Measurements from ENCODE around the gene ERAP2.
"Not testable (repeated sequence)": the region's sequence is repeated elsewhere in the genome, so short reads cannot be mapped to it uniquely, and the experiment has no call there.

The ERAP2 gene

GRCh38 chr5:96876292-96876850, at the start of gene ERAP2:
Gene ERAP2 (plus strand): TSS chr5:96876500. CDS start chr5:96879686, 3,186 bp downstream.
- peak; percentile 16 for DNase-seq (ENCODE audit: low read depth)

- no peak for DNase-seq (ENCODE audit: low read depth)
These were observed 47.0 kb upstream of the ERAP2 start for GRCh38 chr5:96829297-96829696.

- no peak for DNase-seq (ENCODE audit: low read depth)
These were observed 42.3 kb upstream of the ERAP2 start for GRCh38 chr5:96834016-96834415.

- no peak for DNase-seq (ENCODE audit: low read depth)
These were observed 40.5 kb upstream of the ERAP2 start for GRCh38 chr5:96835791-96836191.

- DNase-seq (ENCODE audit: low read depth) = no peak
These were observed 39.5 kb upstream of the ERAP2 start for GRCh38 chr5:96836817-96837216.

GRCh38 chr5:96837303-96837702, 39.0 kb upstream of the ERAP2 start:
- DNase-seq (ENCODE audit: low read depth) = no peak

GRCh38 chr5:96838201-96839070, 37.9 kb upstream of the ERAP2 start:
- no peak for DNase-seq (ENCODE audit: low read depth)

- no peak for DNase-seq (ENCODE audit: low read depth)
These were observed 37.2 kb upstream of the ERAP2 start for GRCh38 chr5:96839071-96839592.

- not testable (repeated sequence) for DNase-seq (ENCODE audit: low read depth)
These were observed 34.4 kb upstream of the ERAP2 start for GRCh38 chr5:96841931-96842330.

GRCh38 chr5:96843140-96843539, 33.2 kb upstream of the ERAP2 start:
- DNase-seq (ENCODE audit: low read depth) = no peak

- DNase-seq (ENCODE audit: low read depth) = peak; percentile 41
These were observed 31.8 kb upstream of the ERAP2 start for GRCh38 chr5:96844481-96844990.

- DNase-seq (ENCODE audit: low read depth) = no peak
These were observed 24.8 kb upstream of the ERAP2 start for GRCh38 chr5:96851312-96852062.

- peak; percentile 50 for DNase-seq (ENCODE audit: low read depth)
These were observed 23.5 kb upstream of the ERAP2 start for GRCh38 chr5:96852759-96853158.

- DNase-seq (ENCODE audit: low read depth) = no peak
These were observed 22.2 kb upstream of the ERAP2 start for GRCh38 chr5:96854067-96854466.

GRCh38 chr5:96855031-96855872, 21.0 kb upstream of the ERAP2 start:
- peak; percentile 91 for DNase-seq (ENCODE audit: low read depth)

GRCh38 chr5:96856371-96856770, 19.9 kb upstream of the ERAP2 start:
- DNase-seq (ENCODE audit: low read depth) = peak; percentile 76

GRCh38 chr5:96857454-96857853, 18.8 kb upstream of the ERAP2 start:
- DNase-seq (ENCODE audit: low read depth) = no peak

- no peak for DNase-seq (ENCODE audit: low read depth)
These were observed 18.4 kb upstream of the ERAP2 start for GRCh38 chr5:96857924-96858323.

- DNase-seq (ENCODE audit: low read depth) = no peak
These were observed 16.9 kb upstream of the ERAP2 start for GRCh38 chr5:96859375-96859774.

- DNase-seq (ENCODE audit: low read depth) = no peak
These were observed 15.2 kb upstream of the ERAP2 start for GRCh38 chr5:96861076-96861475.

GRCh38 chr5:96863114-96863513, 13.2 kb upstream of the ERAP2 start:
- no peak for DNase-seq (ENCODE audit: low read depth)
